GM10266 (cell line): ENCODE data around the gene HNRNPA1L2.

ENCODE experiments used
- DNase-seq: peaks from one replicate; pipeline ENCODE4 v3.0.0; 2012; ENCODE audit errors: extremely low spot score
- CTCF ChIP-seq: IDR thresholded peaks from 2 replicates; pipeline ENCODE4 v1.5.1; 2012; ENCODE audit warnings: mild to moderate bottlenecking, low read depth; ENCODE audit not compliant: control insufficient read depth, insufficient read depth; ENCODE audit errors: missing control alignments

HNRNPA1L2 gene

GRCh38 chr13:52644108-52644507 lies 1.9 kb downstream of the HNRNPA1L2 start:
- no peak for DNase-seq
- TF ChIP-seq CTCF: no peak

- TF ChIP-seq CTCF: no peak
- no peak for DNase-seq
Observed at GRCh38 chr13:52646967-52647366, 4.7 kb downstream of the HNRNPA1L2 start.

- no peak for DNase-seq
- TF ChIP-seq CTCF: no peak
Observed at GRCh38 chr13:52650731-52651130, 8.5 kb downstream of the HNRNPA1L2 start.

- DNase-seq: peak; percentile 9
Observed at GRCh38 chr13:52651897-52652195, 9.6 kb downstream of the HNRNPA1L2 start.

GRCh38 chr13:52652196-52652979 lies 10.2 kb downstream of the HNRNPA1L2 start, which contains the start of gene SUGT1:
Gene SUGT1 (plus strand): TSS chr13:52652836. CDS start chr13:52652921, 85 bp downstream.
- peak; percentile 67 for TF ChIP-seq CTCF
- DNase-seq: peak; percentile 82

More at GRCh38 chr13:52651897-52652195, 9.6 kb downstream of the HNRNPA1L2 start:
- no peak for TF ChIP-seq CTCF

- DNase-seq: no peak
- TF ChIP-seq CTCF: no peak
Observed at GRCh38 chr13:52652980-52653303, 10.7 kb downstream of the HNRNPA1L2 start.

- DNase-seq: no peak
- no peak for TF ChIP-seq CTCF
Observed at GRCh38 chr13:52659340-52659739, 17.1 kb downstream of the HNRNPA1L2 start.
